A673 (cell line): ENCODE measurements around the gene SSBP2. TPM values are rescaled to one million over a fixed set of nuclear protein-coding genes. Genes with fewer than 3 reads are reported as not detected.

ENCODE experiments used
- BruUV-seq: library from RNA; stranded (reverse); fragments of 400-500 nt; replicated peaks from 2 replicates; lab custom pipeline; 2021; lab: Mats Ljungman, UMichigan
- CTCF ChIA-PET: fragments of 300-600 bp; sonication (Branson Sonifier 250); formaldehyde crosslinking; loops from one replicate; lab custom pipeline; 2022; ENCODE audit warnings: antibody characterized with exemption; lab: Charles Lee
- POLR2A ChIA-PET: fragments of 300-600 bp; sonication (Branson Sonifier 250); formaldehyde crosslinking; loops from one replicate; lab custom pipeline; 2022; ENCODE audit warnings: antibody characterized with exemption; ENCODE audit not compliant: low non-redundant PET; lab: Charles Lee
- DNase-seq: peaks from one replicate; pipeline ENCODE4 v3.0.0-alpha.2; 2015; ENCODE audit warnings: low spot score
- H3K27ac ChIP-seq: fragments of 200-600 bp; sonication (generic); 2 replicates; pipeline ENCODE4 v1.5.1; 2016; ENCODE audit warnings: mixed run types, low read depth, mild to moderate bottlenecking, mixed read lengths, antibody characterized with exemption, low read length; ENCODE audit not compliant: poor library complexity, severe bottlenecking
- H3K27me3 ChIP-seq: fragments of 200-600 bp; sonication (generic); replicated peaks from 2 replicates; pipeline ENCODE4 v1.6.1; 2017; ENCODE audit warnings: mixed run types, low read depth, mild to moderate bottlenecking, mixed read lengths, antibody characterized with exemption, low read length; ENCODE audit not compliant: insufficient read depth, poor library complexity
- H3K36me3 ChIP-seq: fragments of 200-600 bp; sonication (generic); 2 replicates; pipeline ENCODE4 v1.6.1; 2016; ENCODE audit warnings: mixed run types, mild to moderate bottlenecking, mixed read lengths, antibody characterized with exemption, low read length; ENCODE audit not compliant: insufficient read depth, poor library complexity, severe bottlenecking
- H3K4me1 ChIP-seq: fragments of 200-600 bp; sonication (generic); 2 replicates; pipeline ENCODE4 v1.6.1; 2017; ENCODE audit warnings: mixed run types, mild to moderate bottlenecking, mixed read lengths, antibody characterized with exemption, low read length; ENCODE audit not compliant: insufficient read depth, poor library complexity, severe bottlenecking
- H3K4me3 ChIP-seq: fragments of 200-600 bp; sonication (generic); 2 replicates; pipeline ENCODE4 v1.5.1; 2016; ENCODE audit warnings: low read depth, mixed run types, mild to moderate bottlenecking, mixed read lengths, low read length; ENCODE audit not compliant: poor library complexity, severe bottlenecking
- H3K9me3 ChIP-seq: fragments of 200-600 bp; sonication (generic); 2 replicates; pipeline ENCODE4 v1.6.1; 2016; ENCODE audit warnings: mixed run types, low read depth, mild to moderate bottlenecking, mixed read lengths, antibody characterized with exemption, low read length; ENCODE audit not compliant: poor library complexity, severe bottlenecking
- EZH2 ChIP-seq: fragments of 200-600 bp; sonication (generic); IDR thresholded peaks from 2 replicates; pipeline ENCODE4 v1.6.1; 2017; ENCODE audit warnings: borderline replicate concordance, low read depth, mild to moderate bottlenecking, mixed read lengths, antibody characterized with exemption, low read length; ENCODE audit not compliant: poor library complexity, severe bottlenecking
- intact Hi-C: fragments of 100-400 bp; cut with micrococcal nuclease; formaldehyde crosslinking; loops from one replicate; pipeline ENCODE4 v1.10.0; 2022; ENCODE audit not compliant: unreplicated experiment
- total RNA-seq: library from RNA; stranded (reverse); gene quantifications from 2 replicates; pipeline ENCODE4 v1.2.3, GENCODE V29; 2021
- TF ChIP-seq, protein P1 (sequence below): fragments of 300-800, 200-600 bp; sonication (generic); conservative IDR thresholded peaks from 2 replicates; pipeline ENCODE4 v1.5.1; 2017; ENCODE audit warnings: low read depth, mild to moderate bottlenecking, antibody characterized with exemption, low read length, moderate library complexity, mixed read lengths

SSBP2 gene
- total RNA-seq, 1 experiment from 2014 or later = 42.8 TPM

GRCh38 chr5:81700166-81700565 lies 50.7 kb downstream of the SSBP2 start:
- TF ChIP-seq, protein P1, sequence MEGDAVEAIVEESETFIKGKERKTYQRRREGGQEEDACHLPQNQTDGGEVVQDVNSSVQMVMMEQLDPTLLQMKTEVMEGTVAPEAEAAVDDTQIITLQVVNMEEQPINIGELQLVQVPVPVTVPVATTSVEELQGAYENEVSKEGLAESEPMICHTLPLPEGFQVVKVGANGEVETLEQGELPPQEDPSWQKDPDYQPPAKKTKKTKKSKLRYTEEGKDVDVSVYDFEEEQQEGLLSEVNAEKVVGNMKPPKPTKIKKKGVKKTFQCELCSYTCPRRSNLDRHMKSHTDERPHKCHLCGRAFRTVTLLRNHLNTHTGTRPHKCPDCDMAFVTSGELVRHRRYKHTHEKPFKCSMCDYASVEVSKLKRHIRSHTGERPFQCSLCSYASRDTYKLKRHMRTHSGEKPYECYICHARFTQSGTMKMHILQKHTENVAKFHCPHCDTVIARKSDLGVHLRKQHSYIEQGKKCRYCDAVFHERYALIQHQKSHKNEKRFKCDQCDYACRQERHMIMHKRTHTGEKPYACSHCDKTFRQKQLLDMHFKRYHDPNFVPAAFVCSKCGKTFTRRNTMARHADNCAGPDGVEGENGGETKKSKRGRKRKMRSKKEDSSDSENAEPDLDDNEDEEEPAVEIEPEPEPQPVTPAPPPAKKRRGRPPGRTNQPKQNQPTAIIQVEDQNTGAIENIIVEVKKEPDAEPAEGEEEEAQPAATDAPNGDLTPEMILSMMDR = no peak
- BruUV-seq = no TSS peak
- H3K4me1 ChIP-seq = no peaks in the 10 kb centered on the region
- intact Hi-C loops = no loop called here
- H3K4me3 ChIP-seq = no peak overlapping the region
- H3K9me3 ChIP-seq = peaks cover 10% of the 10 kb centered on the region
- ChIA-PET POLR2A (no interaction called here), CTCF (no interaction called here)
- DNase-seq = no peak
- no peaks in the 10 kb centered on the region for H3K27me3 ChIP-seq
- no peak overlapping the region for H3K27ac ChIP-seq
- no peaks in the 10 kb centered on the region for H3K36me3 ChIP-seq

GRCh38 chr5:81698813-81699212 lies 52.1 kb downstream of the SSBP2 start:
- Histone ChIP-seq H3K4me1 (no peaks in the 10 kb centered on the region), H3K9me3 (peaks cover 10% of the 10 kb centered on the region), H3K27ac (no peak overlapping the region), H3K36me3 (no peaks in the 10 kb centered on the region), H3K27me3 (no peaks in the 10 kb centered on the region), H3K4me3 (no peak overlapping the region)
- TF ChIP-seq, protein P1 = no peak
- no peak for TF ChIP-seq EZH2
- ChIA-PET CTCF (no interaction called here), POLR2A (no interaction called here)
- intact Hi-C loops = no loop called here
- no TSS peak for BruUV-seq
- no peak for DNase-seq

DNA sequence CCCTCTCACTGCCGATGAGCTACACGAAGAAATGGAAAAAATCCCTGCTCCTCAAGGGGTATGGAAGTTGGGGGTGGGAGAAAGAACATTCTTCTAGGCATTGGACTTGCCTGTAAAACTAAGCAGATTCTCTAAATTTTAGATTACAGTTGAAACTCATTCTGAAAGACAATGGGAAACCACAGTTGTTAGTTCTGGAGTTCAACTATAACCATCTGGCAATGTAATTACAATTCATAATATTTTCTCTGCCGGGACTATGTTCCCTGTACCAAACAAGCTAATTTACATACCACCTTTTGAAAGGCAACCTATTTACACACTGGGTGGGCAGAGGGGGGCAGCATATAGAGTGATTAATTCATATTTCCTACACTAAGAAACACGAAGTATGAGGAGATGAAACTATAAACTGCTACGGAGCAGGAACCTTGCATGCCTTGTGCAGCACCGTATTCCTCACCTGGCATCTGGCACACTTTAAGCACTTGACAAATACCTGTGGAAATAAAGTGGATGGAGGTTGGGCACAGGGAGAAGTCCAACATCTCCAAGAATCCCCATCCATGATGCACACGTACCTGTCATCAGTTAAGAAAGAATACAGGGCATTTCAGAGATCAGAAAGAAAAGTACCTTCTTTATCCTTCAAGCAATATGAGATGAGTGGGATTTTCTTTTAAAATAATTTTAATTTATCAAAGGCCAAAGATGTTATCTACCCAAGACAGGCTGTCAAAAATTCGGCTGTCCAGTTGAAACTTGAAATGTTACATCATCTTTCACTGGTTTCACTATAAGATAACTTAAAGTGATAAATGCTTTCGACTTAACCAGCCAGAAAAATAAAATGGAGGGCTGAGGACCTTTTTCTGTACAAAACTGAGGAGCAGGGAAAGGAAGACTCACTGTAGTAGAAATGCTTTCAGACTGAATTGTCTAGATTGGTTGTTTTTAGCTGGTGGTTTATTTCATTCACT lies 54.2 kb downstream of the SSBP2 start:
- no peak overlapping the region for H3K27ac ChIP-seq
- CTCF ChIA-PET = no interaction called here
- no peaks in the 10 kb centered on the region for H3K27me3 ChIP-seq
- no peaks in the 10 kb centered on the region for H3K4me1 ChIP-seq
- no peaks in the 10 kb centered on the region for H3K36me3 ChIP-seq
- intact Hi-C loops = no loop called here
- BruUV-seq = no TSS peak
- no peak overlapping the region for H3K4me3 ChIP-seq
- H3K9me3 ChIP-seq = peaks cover 14% of the 10 kb centered on the region
- POLR2A ChIA-PET = no interaction called here
- DNase-seq = no peak
- TF ChIP-seq, protein P1 = no peak
- TF ChIP-seq EZH2 = no peak
